GM19351 (cell line): ENCODE results near the gene MZF1.
"Not testable (repeated sequence)": the region's sequence is repeated elsewhere in the genome, so short reads cannot be mapped to it uniquely, and the experiment has no call there.

Experiments used
- ATAC-seq: cut with Tn5 transposase; IDR thresholded peaks from one replicate; pipeline ENCODE4 v1.9.1; 2021; ENCODE audit warnings: mild to moderate bottlenecking, moderate library complexity; ENCODE audit not compliant: unreplicated experiment

The MZF1 gene

GRCh38 chr19:58543826-58544590 is 29.1 kb downstream of the MZF1 start, which contains the start of gene TRIM28:
Gene TRIM28 (plus strand): TSS chr19:58544064. CDS start chr19:58544758, 694 bp downstream.
- peak; percentile 86 for ATAC-seq

DNA sequence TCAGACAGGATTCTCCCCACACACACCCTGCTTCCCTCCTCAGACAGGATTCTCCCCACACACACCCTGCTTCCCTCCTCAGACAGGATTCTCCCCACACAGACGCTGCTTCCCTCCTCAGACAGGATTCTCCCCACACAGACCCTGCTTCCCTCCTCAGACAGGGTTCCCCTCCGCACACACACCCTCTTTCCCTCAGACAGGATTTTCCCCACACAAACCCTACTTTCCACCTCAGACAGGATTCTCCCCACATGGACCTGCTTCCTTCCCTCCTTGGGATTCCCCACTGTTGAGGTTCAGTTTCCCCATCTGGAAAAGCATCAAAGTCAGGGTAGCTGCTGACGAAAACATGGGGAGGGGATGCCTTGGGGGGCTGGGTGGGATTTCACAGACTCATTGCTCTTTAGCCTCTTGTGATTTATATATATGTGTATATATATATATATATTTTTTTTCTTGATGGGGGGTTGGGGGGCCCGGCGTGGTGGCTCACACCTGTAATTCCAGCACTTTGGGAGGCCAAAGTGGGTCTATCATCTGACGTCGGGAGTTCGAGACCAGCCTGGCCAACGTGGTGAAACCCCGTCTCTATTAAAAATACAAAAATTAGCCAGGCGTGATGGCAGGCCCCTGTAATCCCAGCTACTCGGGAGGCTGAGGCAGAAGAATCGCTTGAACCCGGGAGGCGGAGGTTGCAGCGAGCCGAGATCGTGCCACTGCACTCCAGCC is 30.3 kb downstream of the MZF1 start:
- ATAC-seq = not testable (repeated sequence)

GRCh38 chr19:58539169-58539559 is 34.0 kb downstream of the MZF1 start:
- not testable (repeated sequence) for ATAC-seq

DNA sequence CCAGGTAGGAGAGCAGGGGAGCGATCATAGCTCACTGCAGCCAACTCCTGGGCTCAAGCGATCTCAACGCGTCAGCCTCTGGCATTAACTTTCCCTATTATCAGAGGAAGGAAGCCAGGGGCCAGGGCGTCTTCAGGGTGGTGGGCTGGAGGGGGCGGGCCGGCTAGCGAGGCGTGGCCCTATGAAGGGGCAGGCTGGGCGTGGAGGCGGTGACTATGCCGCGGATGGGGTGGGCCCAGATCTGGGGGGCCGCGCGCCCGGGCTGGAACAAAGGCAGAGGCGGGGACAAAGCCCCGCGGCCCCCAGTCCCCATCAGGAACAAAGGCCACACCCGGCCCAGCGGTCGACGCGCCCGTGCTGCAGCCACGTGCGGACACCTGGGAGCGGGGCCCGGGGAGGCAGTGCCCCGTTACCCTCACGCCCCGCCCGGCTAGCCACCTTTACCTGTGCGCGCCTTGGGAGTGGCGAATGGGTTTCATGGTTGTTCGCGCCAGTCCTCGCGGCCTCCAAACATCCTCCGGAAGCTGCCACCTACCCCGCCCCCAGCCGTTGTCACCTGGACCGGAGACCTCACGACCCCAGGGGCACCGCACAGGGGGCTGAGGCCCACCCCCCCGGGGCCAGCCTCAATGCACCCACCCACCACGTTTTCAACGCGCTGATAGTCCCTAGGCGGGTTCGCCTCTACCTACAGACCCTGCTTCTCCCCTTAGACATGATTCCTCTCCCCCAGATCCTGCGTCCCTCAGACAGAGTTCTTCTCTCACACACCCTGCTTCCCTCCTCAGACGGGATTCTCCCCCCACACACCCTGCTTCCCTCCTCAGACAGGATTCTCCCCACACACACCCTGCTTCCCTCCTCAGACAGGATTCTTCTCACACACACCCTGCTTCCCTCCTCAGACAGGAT is 34.6 kb downstream of the MZF1 start:
- ATAC-seq = no peak

DNA sequence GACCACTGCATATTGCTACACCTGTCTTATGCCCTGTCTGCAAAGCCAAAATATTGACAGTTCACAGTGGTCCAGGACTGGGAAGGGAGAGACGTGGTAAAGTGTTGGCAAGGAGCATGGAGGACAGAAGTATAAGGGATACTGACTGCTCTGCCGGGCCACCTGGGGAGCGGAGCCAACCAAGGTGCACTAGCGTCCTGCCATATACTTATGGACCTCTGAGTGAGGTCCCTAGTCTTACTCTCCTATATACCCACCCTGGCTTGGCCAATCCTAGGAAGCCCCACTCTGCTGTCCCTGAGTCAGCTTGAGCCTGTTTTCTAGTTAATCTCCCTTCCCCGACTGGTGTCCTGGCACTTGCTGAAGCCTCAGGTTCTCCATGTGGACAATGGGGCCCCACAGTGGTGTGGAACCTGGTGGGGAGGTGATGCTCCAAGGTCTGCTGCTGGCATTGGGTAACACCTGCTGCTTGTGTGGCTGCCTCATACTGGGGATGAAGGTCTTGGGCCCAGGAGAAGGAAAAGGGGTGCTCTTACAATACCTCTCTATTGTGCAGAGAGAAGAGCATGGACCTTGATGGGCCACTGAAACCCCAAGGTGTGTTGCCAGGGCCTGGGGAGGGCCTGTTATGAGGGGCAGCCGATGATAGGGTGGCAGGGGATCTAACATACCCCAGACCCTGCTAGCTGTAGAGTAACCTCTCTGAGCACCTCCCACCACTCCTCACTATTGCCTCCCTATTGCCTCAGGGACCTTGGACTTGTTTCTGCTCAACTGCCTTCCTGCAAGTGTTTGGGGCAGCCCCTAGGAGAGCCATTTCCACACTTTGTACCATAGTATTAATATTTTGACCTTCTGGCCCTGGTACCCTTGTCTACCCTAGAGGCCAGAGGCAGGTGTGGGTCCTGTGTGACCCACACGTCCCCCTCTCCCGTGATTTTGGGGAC is 36.0 kb downstream of the MZF1 start:
- ATAC-seq = no peak

- no peak for ATAC-seq
These were observed 37.3 kb downstream of the MZF1 start for GRCh38 chr19:58535857-58536256.

- ATAC-seq = no peak
These were observed 41.9 kb downstream of the MZF1 start for GRCh38 chr19:58531034-58531840.

GRCh38 chr19:58529405-58529804 is 43.7 kb downstream of the MZF1 start:
- ATAC-seq = no peak

- no peak for ATAC-seq
These were observed 50.4 kb downstream of the MZF1 start for GRCh38 chr19:58522709-58523108.

- no peak for ATAC-seq
These were observed 51.5 kb downstream of the MZF1 start for GRCh38 chr19:58521651-58522050.

GRCh38 chr19:58520257-58520599 is 52.9 kb downstream of the MZF1 start:
- ATAC-seq = no peak

GRCh38 chr19:58519355-58520256 is 53.5 kb downstream of the MZF1 start, which contains the start of gene ZBTB45:
Gene ZBTB45 (minus strand): TSS chr19:58519810. CDS start chr19:58517673, 2,137 bp downstream.
- ATAC-seq = peak; percentile 76

- no peak for ATAC-seq
These were observed 54.1 kb downstream of the MZF1 start for GRCh38 chr19:58519087-58519354.

- no peak for ATAC-seq
These were observed 54.7 kb downstream of the MZF1 start for GRCh38 chr19:58518256-58519086.

DNA sequence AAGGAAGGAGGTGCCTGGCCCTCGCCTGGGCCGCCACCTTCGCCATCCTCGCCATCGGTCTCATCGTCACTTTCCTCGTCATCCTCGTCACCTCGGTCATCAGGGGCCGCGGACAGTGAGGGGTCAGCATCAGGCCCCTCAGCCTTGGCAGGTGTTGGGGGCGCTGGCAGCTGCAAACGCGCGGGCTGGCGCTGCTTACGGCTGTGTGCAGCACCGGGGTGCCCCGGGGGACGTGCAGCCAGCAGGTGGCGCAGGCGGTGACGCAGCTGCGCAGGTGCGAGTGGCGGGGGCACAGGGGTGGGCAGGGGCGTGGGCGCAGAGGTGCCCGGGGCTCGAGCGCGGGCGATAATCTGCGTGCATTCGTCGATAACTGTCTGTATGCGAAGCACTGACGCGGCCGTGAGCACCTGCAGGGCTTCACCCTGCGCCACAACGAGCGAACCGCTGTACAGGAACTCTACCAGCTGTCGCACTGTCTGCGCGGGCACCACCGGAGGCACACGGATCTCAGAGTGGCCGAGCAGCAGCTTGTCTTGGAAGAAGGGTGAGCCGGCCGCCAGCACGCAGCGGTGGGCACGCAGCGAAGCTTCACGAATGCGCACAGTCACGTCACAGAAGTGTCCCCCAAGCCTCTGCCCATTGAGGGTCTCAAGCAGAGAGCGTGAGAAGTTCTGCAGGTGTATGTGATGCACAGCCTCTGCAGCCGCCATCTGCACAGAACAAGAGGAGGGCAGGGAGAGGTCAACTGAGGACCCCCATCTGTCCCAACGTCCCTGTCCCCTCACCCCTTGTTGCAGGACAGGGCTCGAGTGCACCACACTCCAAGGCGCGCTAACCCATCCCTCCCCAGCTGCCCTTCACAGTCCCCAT is 55.9 kb downstream of the MZF1 start:
- no peak for ATAC-seq

- ATAC-seq = no peak
These were observed 56.8 kb downstream of the MZF1 start for GRCh38 chr19:58516246-58516836.
